K562 (cell line): ENCODE results near the gene LCE1E. TPM values are rescaled to one million over a fixed set of nuclear protein-coding genes. Genes with fewer than 3 reads are reported as not detected.

Source experiments
- ATAC-seq: fragments of 200-7000 bp; cut with Tn5 transposase; 3 replicates; pipeline ENCODE4 v1.9.1; 2020; ENCODE audit warnings: moderate library complexity
- BruUV-seq: library from RNA; stranded (reverse); fragments of 400-500 nt; replicated peaks from 2 replicates; lab custom pipeline; 2021; lab: Mats Ljungman, UMichigan
- CTCF ChIA-PET: fragments of 300-600 bp; formaldehyde crosslinking; extraction: SDS; loops from one replicate; lab custom pipeline; 2021; ENCODE audit warnings: low intra/inter-chr PET ratio; lab: Yijun Ruan, JAX
- POLR2A ChIA-PET: fragments of 300-600, 350-650 bp; sonication (Branson Sonifier 250); formaldehyde crosslinking; extraction: SDS; loops from one replicate; lab custom pipeline; 2021; ENCODE audit warnings: antibody characterized with exemption, inconsistent platforms; lab: Yijun Ruan, JAX
- DNase-seq, 4 experiments: peaks; one replicate each; pipeline versions ENCODE4 v3.0.0 to v3.0.0-alpha.2; 2011 to 2018; ENCODE audit warnings: low spot score in 3 of 4, mixed read lengths in 3 of 4; ENCODE audit errors: extremely low read depth in 1 of 4
- FAIRE-seq: peaks from 2 replicates; lab custom pipeline; 2011; peaks lifted over from hg19 to GRCh38; lab: Jason Lieb, UNC
- H2AFZ ChIP-seq: 2 replicates; pipeline ENCODE4 v1.6.0; 2011; ENCODE audit warnings: low read depth, low read length, control low read depth, inconsistent platforms
- H3K27ac ChIP-seq: fragments of 200-600 bp; 3 replicates; pipeline ENCODE4 v1.8.0; 2011; ENCODE audit warnings: low read depth, mild to moderate bottlenecking, control low read depth, inconsistent platforms, low read length, moderate library complexity, mixed read lengths; ENCODE audit errors: extremely low read depth
- H3K27me3 ChIP-seq, 2 experiments: fragments of 300-600 bp in 1 of 2; 2 replicates in 1 of 2; 3 replicates in 1 of 2; pipeline versions ENCODE4 v1.6.0 to v1.8.0; 2011; ENCODE audit warnings: inconsistent platforms in 2 of 2, low read length in 2 of 2, mild to moderate bottlenecking in 1 of 2, mixed read lengths in 1 of 2, moderate library complexity in 1 of 2; ENCODE audit not compliant: control insufficient read depth in 2 of 2, insufficient read depth in 2 of 2
- H3K36me3 ChIP-seq: fragments of 300-600 bp; 3 replicates; pipeline ENCODE4 v1.8.0; 2011; ENCODE audit warnings: mild to moderate bottlenecking, low read length, inconsistent platforms; ENCODE audit not compliant: control insufficient read depth, insufficient read depth
- H3K4me1 ChIP-seq, 2 experiments: fragments of 200-600 bp in 1 of 2; replicated peaks in 1 of 2; 2 replicates in 1 of 2; 3 replicates in 1 of 2; pipeline versions ENCODE4 v1.5.1 to v1.8.0; 2011; ENCODE audit warnings: inconsistent platforms in 2 of 2, low read length in 2 of 2, mild to moderate bottlenecking in 1 of 2, mixed read lengths in 1 of 2, moderate library complexity in 1 of 2; ENCODE audit not compliant: control insufficient read depth in 2 of 2, insufficient read depth in 2 of 2
- H3K4me2 ChIP-seq: 2 replicates; pipeline ENCODE4 v1.6.1; 2011; ENCODE audit warnings: low read length, control low read depth, inconsistent platforms, mixed read lengths; ENCODE audit not compliant: insufficient read depth
- H3K4me3 ChIP-seq: fragments of 200-600 bp; sonication (generic), shearing (Covaris generic); 2 replicates; pipeline ENCODE4 v1.5.1; 2016; ENCODE audit warnings: control low read depth, inconsistent platforms
- H3K79me2 ChIP-seq: fragments of 200-600 bp; 3 replicates; pipeline ENCODE4 v1.8.0; 2011; ENCODE audit warnings: low read length, inconsistent platforms; ENCODE audit not compliant: control insufficient read depth, insufficient read depth
- H3K9ac ChIP-seq, 2 experiments: 2 replicates each; pipeline versions ENCODE4 v1.6.0 to v1.6.1; 2011; ENCODE audit warnings: low read depth in 2 of 2, low read length in 2 of 2, control low read depth in 1 of 2, inconsistent platforms in 1 of 2, mild to moderate bottlenecking in 1 of 2, mixed read lengths in 1 of 2; ENCODE audit not compliant: insufficient read depth in 1 of 2
- H3K9me1 ChIP-seq: one replicate; pipeline ENCODE4 v1.6.0; 2011; ENCODE audit warnings: inconsistent platforms, mild to moderate bottlenecking, low read length, moderate library complexity; ENCODE audit not compliant: control insufficient read depth, insufficient read depth
- H3K9me3 ChIP-seq: replicated peaks from 2 replicates; pipeline ENCODE4 v1.5.1; 2011; ENCODE audit warnings: low read depth, low read length, inconsistent platforms; ENCODE audit not compliant: control insufficient read depth, insufficient read depth
- H4K20me1 ChIP-seq: replicated peaks from 2 replicates; pipeline ENCODE4 v1.6.1; 2011; ENCODE audit warnings: low read length, inconsistent platforms, mixed read lengths; ENCODE audit not compliant: control insufficient read depth, insufficient read depth
- ADNP ChIP-seq: fragments of 200-800 bp; sonication (Bioruptor generic); IDR thresholded peaks from 2 replicates; pipeline ENCODE4 v1.6.1; 2016; ENCODE audit warnings: missing genetic modification characterization, missing compliant biosample characterization
- MAFF ChIP-seq: IDR thresholded peaks from 2 replicates; pipeline ENCODE4 v1.6.1; 2012; ENCODE audit warnings: low read length, improper control_type of control experiment
- MAFK ChIP-seq: IDR thresholded peaks from 2 replicates; pipeline ENCODE4 v1.6.1; 2011; ENCODE audit warnings: low read length, improper control_type of control experiment
- RB1 ChIP-seq: fragments of 450-650 bp; IDR thresholded peaks from 2 replicates; pipeline ENCODE4 v1.6.1; 2017; ENCODE audit warnings: low read depth, mild to moderate bottlenecking
- ZNF316 ChIP-seq: fragments of 450-650 bp; IDR thresholded peaks from 2 replicates; pipeline ENCODE4 v1.6.1; 2016
- WGBS: fragments of 100-300 bp; shearing (Covaris generic); methylation state at CpG from one replicate; pipeline ENCODE4 v1.1.6; 2016; ENCODE audit warnings: low coverage, mixed read lengths; ENCODE audit not compliant: insufficient coverage; ENCODE audit errors: missing lambda C conversion rate; 5-methylcytosine and 5-hydroxymethylcytosine counted together
- in situ Hi-C: fragments of 300-500 bp; cut with MboI; formaldehyde crosslinking; loops from 4 replicates; pipeline ENCODE4 v1.15.0; 2018; ENCODE audit warnings: inconsistent platforms, mixed read lengths
- intact Hi-C: fragments of 100-400 bp; cut with micrococcal nuclease; formaldehyde crosslinking; loops from 2 replicates; pipeline ENCODE4 v1.14.2; 2022
- polyA plus RNA-seq, 8 experiments: library from polyadenylated mRNA; depleted of rRNA in 4 of 8; stranded (reverse) in 5 of 8; unstranded in 3 of 8; fragments of >200 nt; fragmentation: Nextera tagmentation in 2 of 8; fragmentation: Illumina TruSeq in 1 of 8; extraction: Ambion mirVana in 2 of 8; extraction: Trizol in 1 of 8; gene quantifications; 2 replicates each; pipeline versions ENCODE4 v1.2.1 to v1.2.3, GENCODE V29; 2011 to 2014; ENCODE audit warnings: inconsistent platforms in 1 of 8, missing spikeins in 1 of 8
- total RNA-seq, 7 experiments: library from RNA; depleted of rRNA in 6 of 7; stranded (reverse); fragments of >200 nt in 6 of 7; fragmentation: Illumina TruSeq in 2 of 7; extraction: Trizol in 2 of 7; gene quantifications; 2 replicates each; pipeline versions ENCODE4 v1.2.1 to v1.2.3, GENCODE V29; 2011 to 2021; ENCODE audit warnings: low replicate concordance in 1 of 7

LCE1E gene
- total and polyA plus RNA-seq, 9 of the 15 experiments (the other 6 are each of a cell fraction or from before 2014, with no cell fraction given) = not detected

DNA sequence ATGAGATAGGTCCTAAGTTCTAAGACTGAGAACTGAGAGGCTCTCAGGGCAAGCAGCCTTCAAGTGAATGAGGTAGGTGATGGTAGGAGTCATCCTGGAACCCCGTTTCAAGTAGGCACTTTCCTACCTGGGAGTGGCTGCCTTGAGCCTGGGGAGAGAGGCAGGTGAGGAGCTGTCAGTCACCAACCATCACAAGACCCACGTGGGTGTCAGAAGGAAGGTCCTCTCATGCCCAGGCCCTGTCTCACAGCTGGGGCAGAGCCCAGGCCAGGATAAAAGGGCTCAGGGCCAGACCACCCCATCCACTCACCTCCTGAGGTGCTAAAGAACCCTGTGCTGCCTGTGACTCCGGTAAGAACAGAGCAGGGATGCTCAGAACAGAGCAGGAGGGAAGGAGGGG lies 10.4 kb downstream of the LCE1E start, which contains the start of gene LCE1D:
TSS of gene LCE1D (plus strand) at position 301 of the 400 bp plus-strand sequence. CDS start 1,074 bp downstream, outside the sequence.
- H3K4me2 ChIP-seq = no peak within 1 kb of the TSS
- H3K27me3 ChIP-seq = no peaks in the 10 kb centered on the region
- no peaks in the 10 kb centered on the region for H3K9me1 ChIP-seq
- intact Hi-C loops = no loop called here
- no peaks in the 10 kb centered on the region for H3K79me2 ChIP-seq
- no peak within 1 kb of the TSS for H3K4me3 ChIP-seq
- no peak within 1 kb of the TSS for H2AFZ ChIP-seq
- BruUV-seq = no TSS peak
- no peak for TF ChIP-seq ADNP
- TF ChIP-seq, all 486 proteins: peak for 0
- FAIRE-seq (no peak), DNase-seq (no peak), ATAC-seq (no peak)
- Histone ChIP-seq H3K4me1 (no peaks in the 10 kb centered on the region), H3K9ac (no peak within 1 kb of the TSS), H4K20me1 (no peaks in the 10 kb centered on the region), H3K36me3 (no peaks in the 10 kb centered on the region), H3K9me3 (no peaks in the 10 kb centered on the region), H3K27ac (no peak within 1 kb of the TSS)
- WGBS = 0% methylated on average over 3 of the region's 3 CpGs
- POLR2A ChIA-PET = interaction anchor here (0.6 kb wide), 1 partner anchor 23 kb away, joined by 3 read pairs; no protein-coding TSS in a partner anchor
- in situ Hi-C loops = no loop called here
- CTCF ChIA-PET = no interaction called here

DNA sequence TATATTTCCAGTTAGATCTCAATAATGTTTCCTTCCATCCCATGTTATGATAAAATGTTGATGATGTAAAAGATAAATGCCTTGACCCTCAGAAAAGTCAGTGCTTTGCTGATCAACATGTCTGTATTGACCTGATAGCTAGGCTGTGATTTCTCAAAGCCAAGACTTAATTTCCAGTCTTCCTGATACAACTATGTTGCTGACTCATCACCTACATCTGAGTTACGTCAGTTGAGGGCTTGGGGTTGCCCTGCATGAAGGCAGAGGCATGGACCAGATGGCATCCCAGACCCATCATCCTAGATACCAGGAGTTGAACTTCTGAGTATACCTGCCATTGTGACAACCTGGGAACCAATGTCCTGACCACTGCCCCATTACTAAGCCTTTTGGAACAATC lies 15.3 kb downstream of the LCE1E start:
- Histone ChIP-seq H3K27ac (no peak overlapping the region), H2AFZ (no peak overlapping the region), H3K9me1 (no peaks in the 10 kb centered on the region), H3K4me2 (no peak overlapping the region), H3K36me3 (no peaks in the 10 kb centered on the region), H3K4me1 (no peaks in the 10 kb centered on the region), H3K9me3 (no peaks in the 10 kb centered on the region), H3K4me3 (no peak overlapping the region), H3K9ac (no peak overlapping the region), H4K20me1 (no peaks in the 10 kb centered on the region), H3K79me2 (no peaks in the 10 kb centered on the region), H3K27me3 (no peaks in the 10 kb centered on the region)
- POLR2A ChIA-PET = interaction anchor here (0.6 kb wide), 1 partner anchor 447 kb away, joined by 3 read pairs; no protein-coding TSS in a partner anchor
- no peak for DNase-seq
- no peak for FAIRE-seq
- no TSS peak for BruUV-seq
- in situ Hi-C loops = no loop called here
- TF ChIP-seq ZNF316 (peak; percentile 59; the same call in 1 of the 2 replicates), MAFF (0 out of 2 replicates have a peak, but pooled peaks have one; percentile 8), RB1 (no peak), MAFK (0 out of 2 replicates have a peak, but pooled peaks have one; percentile 18)
- no peak for ATAC-seq
- CTCF ChIA-PET = no interaction called here
- 0% methylated on average over 1 of the region's 1 CpG for WGBS
- intact Hi-C loops = no loop called here
